D341Med (cell line): ENCODE data around the gene INTS11.

ENCODE experiments used
- DNase-seq: peaks from one replicate; pipeline ENCODE4 v3.0.0; 2012; ENCODE audit warnings: low spot score

INTS11 gene

GRCh38 chr1:1285102-1285571, 39.3 kb downstream of the INTS11 start:
- no peak for DNase-seq

GRCh38 chr1:1284221-1285101, 40.0 kb downstream of the INTS11 start:
- DNase-seq, result no peak

- peak; percentile 68 for DNase-seq
Measured at GRCh38 chr1:1283821-1284220, 40.6 kb downstream of the INTS11 start.

GRCh38 chr1:1282998-1283397, 41.5 kb downstream of the INTS11 start:
- no peak for DNase-seq

GRCh38 chr1:1281533-1282321, 42.7 kb downstream of the INTS11 start:
- DNase-seq, result no peak

GRCh38 chr1:1280782-1281481, 43.5 kb downstream of the INTS11 start:
- DNase-seq, result no peak

- no peak for DNase-seq
Measured at GRCh38 chr1:1279028-1279427, 45.4 kb downstream of the INTS11 start.

GRCh38 chr1:1278620-1279019, 45.8 kb downstream of the INTS11 start:
- no peak for DNase-seq

GRCh38 chr1:1275836-1276235, 48.6 kb downstream of the INTS11 start:
- no peak for DNase-seq

GRCh38 chr1:1274931-1275431, 49.5 kb downstream of the INTS11 start:
- DNase-seq, result no peak

- no peak for DNase-seq
Measured at GRCh38 chr1:1274299-1274930, 50.0 kb downstream of the INTS11 start.

- DNase-seq, result peak; percentile 99
Measured at GRCh38 chr1:1273512-1274298, 50.8 kb downstream of the INTS11 start, which contains the start of gene UBE2J2. Gene UBE2J2 (minus strand): TSS chr1:1273854. CDS start chr1:1267992, 5,862 bp downstream.

- DNase-seq, result no peak
Measured at GRCh38 chr1:1273209-1273511, 51.3 kb downstream of the INTS11 start.

- no peak for DNase-seq
Measured at GRCh38 chr1:1272341-1273208, 51.9 kb downstream of the INTS11 start.

GRCh38 chr1:1270813-1271212, 53.6 kb downstream of the INTS11 start:
- no peak for DNase-seq

- DNase-seq, result no peak
Measured at GRCh38 chr1:1268284-1268682, 56.2 kb downstream of the INTS11 start.

GRCh38 chr1:1267488-1268283, 56.8 kb downstream of the INTS11 start:
- DNase-seq, result no peak

GRCh38 chr1:1264868-1265272, 59.6 kb downstream of the INTS11 start:
- DNase-seq, result no peak

- no peak for DNase-seq
Measured at GRCh38 chr1:1264026-1264425, 60.4 kb downstream of the INTS11 start.
